Heart left ventricle (tissue), 13 donors: ENCODE measurements around the gene GLI2.

Experiments used
- POLR2A ChIP-seq, 2 donors: fragments of 450-650 bp; IDR thresholded peaks; one replicate each; pipeline ENCODE4 v1.6.1; 2017; ENCODE audit warnings: antibody characterized with exemption in 2 of 2, mild to moderate bottlenecking in 2 of 2, moderate library complexity in 2 of 2
- TF ChIP-seq, protein P1 (sequence below), 12 donors: fragments of 200-600 bp; sonication (generic) in 4 of 12; IDR thresholded peaks; one replicate each; pipeline versions ENCODE4 v1.5.0 to v1.8.0; 2018 to 2022; ENCODE audit warnings: antibody characterized with exemption in 12 of 12, mild to moderate bottlenecking in 5 of 12
- donor health status: ischemic (EF 13 %, LVEDD 7.1; RV severe dilation, severe dysfunction).
- donor health status: DM: no; HTN: yes; CAD: no.
- donor health status: DM: no; HTN: no; CAD: no.
- donor health status: ischemic (EF 25% LVEDD 6.9; RV normal size, moderate dysfunction).
- donor health status: ischemic (EF 25% LVEDD 5.7; RV mildly dilated, moderate dysfunction).
- donor health status: ischemic (EF 35%, LVEDD 5.7; RV mildly dilated, moderate dysfunction).
- donor health status: nonischemic (EF 11% LVEDD 7.7; RV severe dilation, severe dysfunction).
- donor health status: DM: yes; HTN: yes; CAD: no.
- donor health status: PGD.
- donor health status: ischemic (EF 29% LVEDD 5.4; RV normal size, mild dysfunction).
- donor health status: nonischemic (EF 23%, LVEDD 6.1; RV moderate dilation, normal function).

DNA sequence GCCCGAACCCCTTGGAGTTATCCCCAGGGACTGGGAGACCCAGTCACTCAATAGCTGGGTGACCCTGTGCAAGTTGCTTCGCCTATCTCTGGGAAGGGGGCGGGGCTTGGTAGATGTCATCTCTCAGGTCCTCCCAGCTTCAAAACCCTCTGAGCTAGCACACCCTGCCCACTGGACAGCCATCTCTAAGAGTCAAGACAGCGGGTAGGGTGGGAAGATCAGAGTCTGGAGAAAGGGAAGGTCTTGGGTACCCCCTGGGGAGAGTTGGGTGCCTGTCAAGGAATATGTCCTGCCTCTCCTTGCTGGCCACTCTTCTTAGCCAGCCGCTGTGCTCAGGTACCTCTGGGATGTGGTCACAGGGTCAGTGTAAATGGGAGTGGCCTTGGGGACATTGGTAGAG, 8.0 kb downstream of the GLI2 start:
- no peak for TF ChIP-seq POLR2A (IDR thresholded peaks at IDR 0.05)
- TF ChIP-seq, protein P1, sequence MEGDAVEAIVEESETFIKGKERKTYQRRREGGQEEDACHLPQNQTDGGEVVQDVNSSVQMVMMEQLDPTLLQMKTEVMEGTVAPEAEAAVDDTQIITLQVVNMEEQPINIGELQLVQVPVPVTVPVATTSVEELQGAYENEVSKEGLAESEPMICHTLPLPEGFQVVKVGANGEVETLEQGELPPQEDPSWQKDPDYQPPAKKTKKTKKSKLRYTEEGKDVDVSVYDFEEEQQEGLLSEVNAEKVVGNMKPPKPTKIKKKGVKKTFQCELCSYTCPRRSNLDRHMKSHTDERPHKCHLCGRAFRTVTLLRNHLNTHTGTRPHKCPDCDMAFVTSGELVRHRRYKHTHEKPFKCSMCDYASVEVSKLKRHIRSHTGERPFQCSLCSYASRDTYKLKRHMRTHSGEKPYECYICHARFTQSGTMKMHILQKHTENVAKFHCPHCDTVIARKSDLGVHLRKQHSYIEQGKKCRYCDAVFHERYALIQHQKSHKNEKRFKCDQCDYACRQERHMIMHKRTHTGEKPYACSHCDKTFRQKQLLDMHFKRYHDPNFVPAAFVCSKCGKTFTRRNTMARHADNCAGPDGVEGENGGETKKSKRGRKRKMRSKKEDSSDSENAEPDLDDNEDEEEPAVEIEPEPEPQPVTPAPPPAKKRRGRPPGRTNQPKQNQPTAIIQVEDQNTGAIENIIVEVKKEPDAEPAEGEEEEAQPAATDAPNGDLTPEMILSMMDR (IDR thresholded peaks at IDR 0.05): no peak
